COLO668 (cell line): ENCODE results near the gene CACUL1.

Experiments
- DNase-seq: peaks from one replicate; lab custom pipeline; 2025; ENCODE audit not compliant: unreplicated experiment; lab: John Stamatoyannopoulos, UW

Gene CACUL1

GRCh38 chr10:118732245-118733165 lies 22.3 kb downstream of the CACUL1 start:
- DNase-seq = no peak

DNA sequence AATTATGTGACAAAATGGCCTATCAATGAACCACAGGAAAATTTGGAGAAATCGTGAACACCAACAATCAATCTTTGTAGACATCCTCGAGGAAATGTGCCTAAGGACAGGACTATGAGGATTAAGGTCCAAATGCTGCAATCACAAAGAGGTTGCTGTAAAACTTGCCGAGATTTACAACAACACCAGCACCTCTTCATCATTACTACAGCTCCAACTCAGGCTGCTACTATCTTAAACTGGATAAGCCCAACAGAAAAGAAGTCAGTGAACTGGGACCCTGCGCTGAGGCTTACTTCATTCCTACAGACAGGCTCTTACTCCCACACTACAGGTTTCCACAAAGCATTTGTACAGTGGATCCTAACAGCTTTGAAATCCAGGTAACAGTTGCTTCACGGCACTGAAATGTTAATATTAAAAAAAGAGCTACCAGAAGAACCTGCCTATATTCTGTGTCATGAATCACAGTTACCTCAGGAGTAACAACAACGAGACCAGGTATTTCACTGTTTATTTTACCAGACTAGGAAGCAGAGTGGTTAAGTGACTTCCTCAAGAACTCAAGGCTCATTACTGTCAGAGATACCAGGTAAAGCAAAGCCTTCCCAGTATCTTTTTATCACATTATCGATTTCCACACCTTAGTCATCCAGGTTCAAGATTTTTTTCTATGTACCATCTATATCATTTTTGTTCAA lies 23.9 kb downstream of the CACUL1 start:
- DNase-seq = no peak

DNA sequence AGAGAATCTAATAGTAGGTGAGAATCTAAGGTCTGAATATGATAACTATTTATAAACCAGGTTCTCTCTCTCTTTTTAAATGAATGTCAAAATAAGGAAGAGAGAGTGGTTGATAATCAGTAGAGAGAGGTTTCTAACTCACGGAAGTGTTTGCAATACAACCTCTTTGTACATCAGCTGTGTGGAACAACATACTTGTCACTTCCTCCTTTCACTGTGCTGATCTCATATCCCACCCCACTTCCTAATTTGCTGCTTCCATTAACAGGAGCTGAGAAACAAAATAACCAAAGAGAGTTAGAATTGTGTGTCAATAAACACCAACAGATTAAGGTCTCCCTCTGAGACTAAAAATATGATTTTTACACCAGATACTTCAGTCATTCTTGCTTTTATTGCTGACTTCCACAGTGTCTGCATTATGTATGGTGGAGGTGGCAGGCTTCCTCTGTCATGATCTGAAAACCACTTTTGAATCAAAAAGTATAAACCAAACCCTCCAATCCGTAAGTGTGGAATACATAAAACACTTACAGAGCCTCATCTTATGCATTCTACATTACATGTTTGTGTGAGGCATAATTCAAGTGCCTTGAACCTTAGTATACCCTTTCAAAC lies 25.0 kb downstream of the CACUL1 start:
- DNase-seq = no peak

GRCh38 chr10:118729200-118729599 lies 25.6 kb downstream of the CACUL1 start:
- no peak for DNase-seq

- DNase-seq = no peak
Measured at GRCh38 chr10:118725886-118726500, 28.8 kb downstream of the CACUL1 start.

DNA sequence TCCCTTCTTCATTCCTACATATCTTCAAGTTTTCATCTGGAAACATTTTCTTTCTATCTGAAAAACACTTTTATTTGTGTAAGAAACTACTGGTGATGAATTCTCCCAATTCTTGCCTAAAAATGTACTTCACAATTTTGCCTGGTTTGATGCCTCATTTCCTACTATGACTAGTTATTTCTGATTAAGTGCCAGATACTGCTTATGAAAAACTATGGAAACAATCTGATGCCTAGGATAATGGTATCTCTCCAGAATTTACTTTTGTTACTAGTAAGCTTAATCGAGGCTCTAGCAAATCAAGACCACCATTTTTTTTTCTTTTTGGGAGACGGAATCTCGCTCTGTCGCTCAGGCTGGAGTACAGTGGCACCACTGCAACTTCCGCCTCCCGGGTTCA lies 31.3 kb downstream of the CACUL1 start:
- DNase-seq = no peak

GRCh38 chr10:118721539-118721876 lies 33.3 kb downstream of the CACUL1 start:
- DNase-seq = no peak

DNA sequence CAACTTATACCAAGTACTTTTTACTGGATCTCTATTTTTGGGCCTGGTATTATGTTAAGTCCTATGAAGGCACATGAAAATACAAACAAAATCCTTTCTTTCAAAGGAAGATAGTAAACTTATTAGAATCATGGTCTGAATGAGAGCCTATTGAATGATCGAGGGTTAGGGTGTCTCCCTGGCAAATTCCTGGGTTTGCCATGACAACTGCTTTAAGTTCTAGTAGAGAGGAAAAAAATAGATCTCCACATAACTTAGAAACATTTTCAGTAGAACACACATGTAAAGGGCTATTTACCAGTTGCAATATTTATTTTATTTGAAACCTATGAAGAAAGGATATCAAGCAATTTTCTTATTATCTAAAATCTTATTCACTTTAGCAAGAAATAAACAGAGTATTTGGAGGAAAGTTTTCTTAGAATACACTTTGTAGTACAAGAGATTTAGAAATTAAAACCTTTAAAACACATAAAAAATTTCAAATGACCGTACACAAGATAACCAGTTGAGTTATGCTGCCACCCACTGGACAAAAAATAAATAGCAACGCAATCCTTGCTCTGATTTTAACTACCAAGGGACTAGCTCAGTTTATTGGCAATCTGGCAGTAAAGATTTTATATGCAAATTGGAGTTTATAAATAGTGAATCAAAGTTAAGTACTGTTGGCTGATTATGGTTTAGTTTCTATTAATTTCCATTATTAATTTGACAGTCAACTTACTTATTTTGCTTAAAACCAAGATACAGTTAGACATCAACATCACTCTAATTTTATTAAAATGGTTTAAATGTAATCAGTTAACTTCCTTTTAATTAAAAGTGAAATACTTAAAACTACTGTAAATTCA lies 33.9 kb downstream of the CACUL1 start:
- peak; percentile 39 for DNase-seq

DNA sequence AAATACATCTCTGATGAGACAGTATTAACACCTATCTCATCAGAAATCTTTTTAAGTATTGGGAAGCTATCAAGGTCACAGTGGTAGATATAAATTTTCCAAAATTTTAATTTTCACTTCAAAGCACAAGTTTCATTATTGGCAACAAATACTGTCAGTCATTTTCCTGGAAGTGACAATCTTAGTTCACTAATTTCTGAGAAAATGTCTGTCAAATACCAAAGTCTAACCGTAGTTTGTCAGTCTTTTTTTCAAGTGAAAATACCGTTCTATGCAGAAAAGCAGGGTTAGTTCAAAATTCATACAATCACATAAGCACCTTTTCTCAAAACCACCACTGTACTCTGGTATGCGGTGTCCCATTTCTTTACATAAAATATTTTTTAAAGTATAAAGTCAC lies 40.4 kb downstream of the CACUL1 start:
- DNase-seq = no peak

DNA sequence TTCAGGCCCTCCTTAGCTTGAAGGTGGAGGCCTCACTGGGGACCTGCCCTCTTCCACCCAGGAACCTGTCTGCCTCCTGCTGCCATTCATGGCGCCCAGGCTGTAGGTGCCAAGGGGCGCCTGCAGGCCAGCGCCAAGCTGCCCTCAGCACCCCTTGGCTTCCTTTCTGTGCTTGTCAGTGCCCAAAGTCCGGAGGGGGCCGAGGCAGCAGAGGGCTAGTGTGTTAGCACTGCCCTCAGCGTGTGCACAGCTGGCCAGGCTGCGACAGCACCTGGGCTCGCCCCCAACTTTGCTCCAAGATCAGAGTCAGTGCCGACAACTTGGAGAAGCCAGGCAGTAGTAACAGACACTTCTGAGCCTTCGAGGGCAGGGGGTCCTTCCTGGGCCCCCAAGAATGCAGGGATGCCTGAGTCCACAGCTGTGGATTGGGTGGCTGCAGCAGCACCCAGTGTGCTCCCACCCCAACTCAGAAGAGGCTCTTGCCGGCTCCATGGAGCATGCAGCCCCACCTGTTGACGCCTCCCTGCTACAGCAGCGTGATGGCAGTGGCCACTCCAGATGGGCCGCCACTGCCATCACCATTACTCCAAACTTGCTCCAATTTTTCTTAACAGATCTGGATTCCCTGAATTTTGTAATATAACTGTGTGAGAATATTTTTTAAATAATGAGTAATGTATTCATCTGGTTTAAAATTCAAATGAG lies 41.7 kb downstream of the CACUL1 start:
- DNase-seq = no peak

DNA sequence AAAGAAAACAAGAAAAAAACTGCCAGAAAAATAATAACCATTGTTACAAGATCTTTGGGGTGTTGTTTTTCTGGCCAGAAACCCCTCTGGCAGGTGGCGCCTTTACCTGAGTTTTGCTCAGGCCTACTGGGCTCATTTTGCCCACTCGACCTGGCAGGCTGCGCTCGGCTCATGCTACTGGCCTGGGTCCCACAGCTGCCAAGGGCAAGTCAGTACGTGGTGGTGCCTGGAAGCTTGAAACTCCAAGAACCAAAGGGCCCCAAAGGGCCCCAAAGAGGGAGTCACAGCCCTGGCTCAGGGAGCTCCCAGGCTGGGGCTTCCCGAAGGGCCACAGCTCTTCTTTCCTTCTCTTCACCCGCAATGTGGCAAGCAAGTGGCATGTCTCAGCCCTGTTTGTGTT lies 42.7 kb downstream of the CACUL1 start:
- DNase-seq = no peak

- no peak for DNase-seq
Measured at GRCh38 chr10:118710487-118710886, 44.3 kb downstream of the CACUL1 start.

GRCh38 chr10:118708571-118708970 lies 46.2 kb downstream of the CACUL1 start:
- no peak for DNase-seq

DNA sequence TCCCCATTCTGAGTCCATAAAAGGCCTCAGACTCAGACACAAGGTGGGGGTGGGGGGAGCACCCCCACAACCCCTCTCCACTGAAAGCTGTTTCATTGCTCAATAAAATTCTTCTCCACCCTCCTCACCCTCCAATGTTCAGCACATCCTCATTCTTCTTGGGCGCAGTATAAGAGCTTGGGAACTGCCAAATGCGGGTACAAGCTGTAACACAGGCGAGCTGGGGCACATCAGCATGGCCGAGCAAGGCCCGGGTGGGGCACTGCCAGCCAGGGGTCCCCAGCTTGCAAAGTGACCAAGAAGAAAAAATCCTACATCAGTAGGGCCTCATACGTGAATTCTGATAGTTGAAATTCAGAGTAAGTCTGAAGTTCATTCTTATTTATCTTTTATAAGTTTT lies 50.1 kb downstream of the CACUL1 start:
- no peak for DNase-seq

DNA sequence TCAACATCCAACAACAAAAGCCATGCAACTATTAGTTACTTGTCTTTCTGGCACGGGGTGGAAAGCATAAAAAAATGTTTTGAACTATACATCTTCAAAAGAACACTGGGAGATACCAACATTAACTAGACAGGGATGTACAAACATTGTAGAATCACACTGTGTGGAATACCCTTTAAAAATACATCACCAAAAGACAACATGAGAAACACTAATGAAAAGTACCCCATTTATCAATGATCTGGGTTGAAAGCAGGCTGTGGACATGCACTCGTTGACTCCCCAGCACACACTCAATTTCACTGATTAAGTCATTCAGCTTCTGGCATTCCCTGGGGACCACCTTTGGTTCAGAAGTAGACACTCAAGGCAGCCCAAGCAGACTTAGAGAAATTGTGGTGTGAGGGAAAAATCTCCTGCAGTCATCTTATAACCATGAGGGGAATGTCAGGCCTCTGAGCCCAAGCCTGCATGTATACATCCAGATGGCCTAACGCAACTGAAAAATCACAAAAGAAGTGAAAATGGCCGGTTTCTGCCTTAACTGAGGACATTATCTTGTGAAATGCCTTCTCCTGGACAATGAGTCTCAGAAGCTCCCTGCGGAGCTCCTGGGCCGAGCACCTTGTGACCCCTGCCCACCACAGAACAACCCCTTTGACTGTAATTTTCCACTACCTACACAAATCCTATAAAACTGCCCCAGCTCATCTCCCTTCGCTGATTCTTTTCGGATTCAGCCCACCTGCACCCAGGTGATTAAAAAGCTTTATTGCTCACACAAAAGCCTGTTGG lies 53.0 kb downstream of the CACUL1 start:
- no peak for DNase-seq

- DNase-seq = no peak
Measured at GRCh38 chr10:118698421-118698820, 56.3 kb downstream of the CACUL1 start.

DNA sequence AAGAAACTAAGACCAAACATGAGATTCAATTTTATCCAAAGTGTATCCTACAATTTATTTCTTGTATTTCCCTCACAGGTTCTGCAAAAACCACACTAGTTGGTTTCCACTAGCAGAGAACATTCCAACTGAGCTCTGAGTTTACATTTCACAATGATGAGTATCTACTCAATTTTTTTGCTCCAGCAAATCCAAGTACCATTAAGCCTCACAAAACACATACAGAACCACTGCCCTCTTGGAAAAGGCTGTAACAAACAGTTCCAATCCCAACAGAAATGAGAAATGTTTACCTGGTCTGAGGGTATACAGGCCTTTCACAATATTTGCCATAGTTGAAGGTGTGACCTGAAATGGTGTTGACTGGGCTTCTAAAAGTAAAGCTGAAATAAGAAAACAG lies 59.9 kb downstream of the CACUL1 start:
- no peak for DNase-seq

DNA sequence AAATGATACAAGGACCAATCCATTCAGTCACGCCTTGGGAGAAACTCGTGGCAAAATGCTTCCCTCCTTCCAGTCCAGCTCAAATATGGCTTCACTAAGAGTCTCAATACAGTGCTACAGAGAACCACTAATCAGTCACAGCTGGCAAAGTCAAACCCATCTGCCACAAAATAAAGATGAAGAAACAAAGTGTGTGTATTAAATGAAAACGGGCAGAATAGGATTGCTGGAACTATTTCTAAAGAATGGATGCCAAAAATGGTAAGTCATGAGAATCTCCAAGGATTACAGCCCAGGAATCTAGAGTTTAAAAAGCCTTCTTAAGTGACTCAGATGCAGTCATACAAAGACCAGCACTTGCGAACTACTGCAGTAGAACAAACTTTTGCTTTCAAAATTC lies 61.9 kb downstream of the CACUL1 start:
- no peak for DNase-seq
